CD4-positive, CD25-positive, alpha-beta regulatory T cell (primary cell): ENCODE data around the gene CYTH3. TPM values are rescaled to one million over a fixed set of nuclear protein-coding genes. Genes with fewer than 3 reads are reported as not detected.
"Not testable (repeated sequence)": the region's sequence is repeated elsewhere in the genome, so short reads cannot be mapped to it uniquely, and the experiment has no call there.

ENCODE experiments used
- ATAC-seq, 2 donors: fragments of 150-1000 bp; cut with Tn5 transposase; one replicate each; pipeline ENCODE4 v1.10.0; 2021; ENCODE audit warnings: low read depth in 2 of 2, moderate number of reproducible peaks in 2 of 2, moderate library complexity in 1 of 2
- DNase-seq, 3 donors: peaks; one replicate each; pipeline versions ENCODE4 v3.0.0 to v3.0.0-alpha.2; 2012 to 2022; ENCODE audit warnings: mixed read lengths in 1 of 3
- H3K27ac ChIP-seq: one replicate; pipeline ENCODE4 v1.7.0; 2013; ENCODE audit warnings: mild to moderate bottlenecking, low read length; ENCODE audit not compliant: insufficient read depth, poor library complexity, severe bottlenecking
- H3K27me3 ChIP-seq: one replicate; pipeline ENCODE4 v1.7.0; 2013; ENCODE audit warnings: low read length; ENCODE audit not compliant: control insufficient read depth, insufficient read depth
- H3K36me3 ChIP-seq: one replicate; pipeline ENCODE4 v1.7.0; 2013; ENCODE audit warnings: mild to moderate bottlenecking, low read length, moderate library complexity; ENCODE audit not compliant: control insufficient read depth, insufficient read depth
- H3K4me1 ChIP-seq: 2 replicates; pipeline ENCODE4 v1.7.0; 2013; ENCODE audit warnings: mild to moderate bottlenecking, low read length; ENCODE audit not compliant: insufficient read depth, control insufficient read depth, poor library complexity, severe bottlenecking
- H3K4me3 ChIP-seq: one replicate; pipeline ENCODE4 v1.7.0; 2013; ENCODE audit warnings: low read depth, mild to moderate bottlenecking, low read length, moderate library complexity
- H3K9me3 ChIP-seq, 2 experiments: 1 replicate in 1 of 2; 2 replicates in 1 of 2; pipeline ENCODE4 v1.7.0; 2013; ENCODE audit warnings: low read length in 2 of 2, mild to moderate bottlenecking in 1 of 2, moderate library complexity in 1 of 2; ENCODE audit not compliant: control insufficient read depth in 2 of 2
- H3K27ac Mint-ChIP-seq, 3 donors: one replicate each; pipeline ENCODE4 v1.8.0; 2020 to 2022; ENCODE audit warnings: mild to moderate bottlenecking in 3 of 3, mixed read lengths in 3 of 3, moderate library complexity in 2 of 3
- H3K27me3 Mint-ChIP-seq: one replicate; pipeline ENCODE4 v1.8.0; 2022; ENCODE audit warnings: mild to moderate bottlenecking, mixed read lengths
- H3K36me3 Mint-ChIP-seq: one replicate; pipeline ENCODE4 v1.8.0; 2020; ENCODE audit warnings: mixed read lengths
- H3K4me1 Mint-ChIP-seq, 4 donors: one replicate each; pipeline ENCODE4 v1.8.0; 2020 to 2022; ENCODE audit warnings: mixed read lengths in 4 of 4, mild to moderate bottlenecking in 1 of 4
- H3K4me3 Mint-ChIP-seq, 4 donors: one replicate each; pipeline ENCODE4 v1.8.0; 2020 to 2022; ENCODE audit warnings: mild to moderate bottlenecking in 4 of 4, mixed read lengths in 4 of 4, moderate library complexity in 3 of 4
- H3K9me3 Mint-ChIP-seq, 7 donors: one replicate each; pipeline ENCODE4 v1.8.0; 2020 to 2022; ENCODE audit warnings: mixed read lengths in 7 of 7, mild to moderate bottlenecking in 3 of 7, moderate library complexity in 2 of 7
- polyA plus RNA-seq, 4 donors: library from polyadenylated mRNA; unstranded; fragments of 300-500 nt; fragmentation: Illumina TruSeq; gene quantifications; one replicate each; pipeline ENCODE4 v1.2.3, GENCODE V29; 2021
- total RNA-seq: library from RNA; stranded (reverse); gene quantifications from one replicate; pipeline ENCODE4 v1.2.3, GENCODE V29; 2022

Gene CYTH3
- total and polyA plus RNA-seq, 5 donors from 2014 or later, result 1.4 to 14.3 (median 3.8) TPM

DNA sequence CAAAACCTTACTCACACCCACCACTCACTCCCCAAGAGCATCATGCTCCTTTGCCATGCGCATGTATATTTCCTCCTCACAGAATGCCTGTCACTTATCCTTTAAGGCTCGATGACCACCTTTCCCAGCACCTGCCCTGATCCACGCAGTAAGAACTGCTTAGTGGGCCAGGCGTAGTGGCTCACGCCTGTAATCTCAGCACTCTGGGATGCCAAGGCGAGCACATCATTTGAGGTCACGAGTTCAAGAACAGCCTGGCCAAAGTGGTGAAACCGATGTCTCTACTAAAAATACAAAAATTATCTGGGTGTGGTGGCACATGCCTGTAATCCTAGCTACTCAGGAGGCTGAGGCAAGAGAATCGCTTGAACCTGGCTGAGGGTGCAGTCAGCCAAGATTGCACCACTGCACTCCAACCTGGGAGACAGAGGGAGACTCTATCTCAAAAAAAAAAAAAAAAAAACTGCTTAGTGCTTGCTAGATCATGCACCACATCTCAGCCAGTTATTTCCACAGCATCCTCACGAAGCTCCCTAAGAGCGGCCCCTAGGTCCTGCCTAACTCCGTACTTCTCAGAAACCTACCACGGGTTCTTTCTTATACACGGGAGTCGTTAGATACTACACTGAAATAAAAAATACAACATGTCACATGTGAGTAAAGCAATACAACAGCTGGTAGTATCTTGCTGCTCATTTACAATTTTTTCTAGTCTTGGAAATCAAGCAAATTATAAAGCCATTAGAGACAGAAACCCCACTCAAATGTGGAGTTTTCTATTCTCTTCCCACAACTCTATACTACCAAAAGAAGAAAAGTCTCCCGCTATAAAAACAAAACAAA, 37.2 kb downstream of the CYTH3 start:
- peaks cover 9 to 40% (median 21%) of the 10 kb centered on the region in 4 donors for H3K4me1 Mint-ChIP-seq
- no peaks in the 10 kb centered on the region for H3K9me3 Mint-ChIP-seq
- peaks cover 4% of the 10 kb centered on the region for H3K27me3 Mint-ChIP-seq

DNA sequence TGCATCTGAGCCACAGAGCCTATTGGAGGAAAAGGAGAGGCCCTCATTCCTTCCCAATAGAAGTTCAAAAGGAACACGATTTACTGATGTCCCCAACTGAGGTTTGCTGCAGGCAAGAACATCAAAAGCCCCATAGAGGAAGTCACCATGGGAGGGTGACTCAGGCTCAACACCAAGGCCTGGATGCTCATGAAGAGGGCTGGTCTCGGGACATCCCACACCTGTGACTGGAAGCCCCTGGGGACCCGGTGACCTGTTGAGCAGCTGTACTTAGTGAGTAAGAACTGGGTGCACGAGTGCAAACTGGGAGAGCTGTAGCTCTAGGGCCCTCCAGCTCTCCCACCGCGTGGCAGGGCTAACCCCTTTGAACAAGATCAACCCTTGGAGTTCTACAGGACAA, 38.0 kb downstream of the CYTH3 start:
- Mint-ChIP-seq H3K4me1 (peaks cover 9 to 40% (median 20%) of the 10 kb centered on the region in 4 donors), H3K27me3 (peaks cover 4% of the 10 kb centered on the region), H3K36me3 (peaks cover 3% of the 10 kb centered on the region), H3K27ac (no peak overlapping the region), H3K4me3 (no peak overlapping the region), H3K9me3 (no peaks in the 10 kb centered on the region)
- DNase-seq (peak in 1 of 3 donors; percentile 12), ATAC-seq (peak; percentile 42 to 50)
- no peak overlapping the region for H3K27ac ChIP-seq
- peaks cover 16% of the 10 kb centered on the region for H3K4me1 ChIP-seq
- H3K4me3 ChIP-seq, result no peak overlapping the region
- no peaks in the 10 kb centered on the region for H3K36me3 ChIP-seq
- H3K9me3 ChIP-seq, result no peaks in the 10 kb centered on the region
- H3K27me3 ChIP-seq, result no peaks in the 10 kb centered on the region

More for the DNA sequence above, 37.2 kb downstream of the CYTH3 start:
- peaks cover 16% of the 10 kb centered on the region for H3K4me1 ChIP-seq
- Mint-ChIP-seq H3K27ac (no peak overlapping the region), H3K36me3 (peaks cover 3% of the 10 kb centered on the region), H3K4me3 (peak overlapping the region in 1 of 4 donors; percentile 46)
- no peak overlapping the region for H3K4me3 ChIP-seq
- H3K36me3 ChIP-seq, result no peaks in the 10 kb centered on the region
- no peak for ATAC-seq
- H3K27me3 ChIP-seq, result no peaks in the 10 kb centered on the region
- no peak overlapping the region for H3K27ac ChIP-seq
- H3K9me3 ChIP-seq, result no peaks in the 10 kb centered on the region
- DNase-seq, result no peak

DNA sequence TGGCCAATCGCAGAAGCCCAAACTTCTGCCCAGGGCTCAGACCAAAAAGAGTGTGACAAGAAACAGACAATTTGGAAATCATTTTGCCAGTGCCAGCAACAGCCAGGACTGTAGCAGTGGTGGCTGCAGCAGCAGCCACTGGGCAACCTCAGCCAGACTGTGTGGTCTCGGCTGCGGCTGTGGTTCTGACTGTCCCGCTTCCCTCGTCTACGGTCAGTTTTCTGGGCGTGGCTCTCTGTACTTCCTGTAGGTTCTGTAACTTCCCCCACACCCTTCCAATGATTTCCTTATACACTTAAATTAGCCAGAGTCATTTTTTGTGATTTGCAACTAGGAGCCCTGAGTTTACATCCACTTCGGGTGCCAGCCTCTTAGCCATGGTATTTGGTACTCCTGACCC, 39.9 kb downstream of the CYTH3 start:
- Histone ChIP-seq H3K36me3 (no peaks in the 10 kb centered on the region), H3K4me3 (no peak overlapping the region), H3K9me3 (no peaks in the 10 kb centered on the region), H3K4me1 (peaks cover 16% of the 10 kb centered on the region), H3K27me3 (no peaks in the 10 kb centered on the region), H3K27ac (no peak overlapping the region)
- DNase-seq, result no peak
- Mint-ChIP-seq H3K9me3 (no peaks in the 10 kb centered on the region), H3K27me3 (peaks cover 4% of the 10 kb centered on the region), H3K36me3 (peaks cover 3% of the 10 kb centered on the region), H3K4me1 (peaks cover 16 to 52% (median 28%) of the 10 kb centered on the region in 4 donors), H3K4me3 (peak overlapping the region in 2 of 4 donors; percentile 5 to 57), H3K27ac (peak overlapping the region in 2 of 3 donors; percentile 13 to 48)
- ATAC-seq, result no peak

DNA sequence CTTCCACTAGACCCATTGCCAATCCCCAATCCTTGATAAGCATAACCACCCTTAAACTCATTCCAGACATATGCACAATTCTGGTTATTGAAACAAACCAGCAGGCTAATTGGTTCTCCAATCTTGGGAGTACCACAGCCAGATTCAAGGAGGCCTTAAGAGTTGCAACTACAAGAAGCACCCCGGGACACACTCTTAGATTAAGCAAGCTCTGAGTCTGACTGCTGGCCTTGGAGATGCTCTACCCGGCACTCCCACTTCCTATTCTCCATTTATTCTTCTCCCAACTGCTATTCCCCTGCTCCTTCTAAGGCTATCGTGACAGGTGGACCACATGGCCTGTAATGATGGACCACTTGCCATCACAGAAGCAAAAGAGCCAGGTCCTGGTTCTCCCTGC, 40.3 kb downstream of the CYTH3 start:
- Mint-ChIP-seq H3K27ac (no peak overlapping the region), H3K36me3 (peaks cover 3% of the 10 kb centered on the region), H3K4me1 (peaks cover 16 to 52% (median 28%) of the 10 kb centered on the region in 4 donors), H3K9me3 (no peaks in the 10 kb centered on the region), H3K4me3 (peak overlapping the region in 1 of 4 donors; percentile 5), H3K27me3 (peaks cover 4% of the 10 kb centered on the region)
- no peak for DNase-seq
- H3K4me1 ChIP-seq, result peaks cover 16% of the 10 kb centered on the region
- H3K27me3 ChIP-seq, result no peaks in the 10 kb centered on the region
- ATAC-seq, result no peak
- no peaks in the 10 kb centered on the region for H3K9me3 ChIP-seq
- no peaks in the 10 kb centered on the region for H3K36me3 ChIP-seq
- H3K27ac ChIP-seq, result no peak overlapping the region
- no peak overlapping the region for H3K4me3 ChIP-seq

DNA sequence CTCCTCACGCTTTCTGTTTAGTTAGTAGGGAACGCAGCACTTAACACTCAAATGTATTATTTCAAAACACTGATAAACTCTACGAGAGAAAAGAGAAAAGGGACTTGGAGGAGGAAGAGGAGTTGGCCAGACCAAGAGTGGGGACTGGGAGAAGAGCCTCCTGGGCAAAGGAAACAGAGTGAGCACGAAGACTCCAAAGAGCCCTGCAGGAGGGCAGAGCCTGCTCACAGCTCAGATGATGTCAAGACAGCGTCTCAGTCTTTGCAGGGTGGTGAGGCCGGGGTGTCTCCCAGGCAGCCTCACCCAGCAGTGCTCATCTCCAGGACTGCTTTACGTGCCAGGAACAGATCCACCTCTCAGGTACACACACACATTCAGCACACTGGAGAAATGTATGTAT, 41.2 kb downstream of the CYTH3 start:
- H3K4me1 Mint-ChIP-seq, result peaks cover 16 to 52% (median 28%) of the 10 kb centered on the region in 4 donors
- Histone ChIP-seq H3K9me3 (no peaks in the 10 kb centered on the region), H3K4me1 (peaks cover 16% of the 10 kb centered on the region), H3K4me3 (no peak overlapping the region), H3K27ac (no peak overlapping the region), H3K27me3 (no peaks in the 10 kb centered on the region), H3K36me3 (no peaks in the 10 kb centered on the region)
- H3K27me3 Mint-ChIP-seq, result peaks cover 4% of the 10 kb centered on the region
- peak overlapping the region in 1 of 4 donors; percentile 34 for H3K4me3 Mint-ChIP-seq
- DNase-seq, result no peak
- ATAC-seq, result no peak
- H3K27ac Mint-ChIP-seq, result peak overlapping the region in 1 of 3 donors; percentile 16
- no peaks in the 10 kb centered on the region for H3K9me3 Mint-ChIP-seq
- H3K36me3 Mint-ChIP-seq, result peaks cover 3% of the 10 kb centered on the region

DNA sequence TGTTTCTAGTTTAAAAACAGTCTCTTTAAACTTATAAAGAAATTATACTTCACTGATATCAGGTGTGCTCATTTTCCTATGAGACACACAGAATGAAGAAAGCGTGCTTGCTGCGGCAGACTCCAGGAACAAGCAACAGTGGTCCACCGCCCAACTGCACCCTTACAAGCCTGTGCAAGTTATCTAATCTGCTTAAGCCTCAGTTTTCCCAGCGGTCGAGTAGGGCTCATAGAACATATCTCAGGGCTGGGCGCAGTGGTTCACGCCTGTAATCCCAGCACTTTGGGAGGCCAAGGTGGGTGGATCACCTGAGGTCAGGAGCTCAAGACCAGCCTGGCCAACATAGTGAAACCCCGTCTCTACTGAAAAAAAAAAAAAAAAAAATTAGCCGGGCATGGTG, 43.1 kb downstream of the CYTH3 start:
- not testable (repeated sequence) for ATAC-seq, H3K9me3 ChIP-seq, H3K36me3 ChIP-seq, H3K36me3 Mint-ChIP-seq, H3K27ac Mint-ChIP-seq, H3K9me3 Mint-ChIP-seq, H3K27me3 ChIP-seq, DNase-seq, H3K27me3 Mint-ChIP-seq, H3K4me3 ChIP-seq, H3K4me3 Mint-ChIP-seq, H3K27ac ChIP-seq
- H3K4me1 ChIP-seq, result peaks cover 15% of the 10 kb centered on the region
- peaks cover 16 to 50% (median 30%) of the 10 kb centered on the region in 4 donors for H3K4me1 Mint-ChIP-seq

DNA sequence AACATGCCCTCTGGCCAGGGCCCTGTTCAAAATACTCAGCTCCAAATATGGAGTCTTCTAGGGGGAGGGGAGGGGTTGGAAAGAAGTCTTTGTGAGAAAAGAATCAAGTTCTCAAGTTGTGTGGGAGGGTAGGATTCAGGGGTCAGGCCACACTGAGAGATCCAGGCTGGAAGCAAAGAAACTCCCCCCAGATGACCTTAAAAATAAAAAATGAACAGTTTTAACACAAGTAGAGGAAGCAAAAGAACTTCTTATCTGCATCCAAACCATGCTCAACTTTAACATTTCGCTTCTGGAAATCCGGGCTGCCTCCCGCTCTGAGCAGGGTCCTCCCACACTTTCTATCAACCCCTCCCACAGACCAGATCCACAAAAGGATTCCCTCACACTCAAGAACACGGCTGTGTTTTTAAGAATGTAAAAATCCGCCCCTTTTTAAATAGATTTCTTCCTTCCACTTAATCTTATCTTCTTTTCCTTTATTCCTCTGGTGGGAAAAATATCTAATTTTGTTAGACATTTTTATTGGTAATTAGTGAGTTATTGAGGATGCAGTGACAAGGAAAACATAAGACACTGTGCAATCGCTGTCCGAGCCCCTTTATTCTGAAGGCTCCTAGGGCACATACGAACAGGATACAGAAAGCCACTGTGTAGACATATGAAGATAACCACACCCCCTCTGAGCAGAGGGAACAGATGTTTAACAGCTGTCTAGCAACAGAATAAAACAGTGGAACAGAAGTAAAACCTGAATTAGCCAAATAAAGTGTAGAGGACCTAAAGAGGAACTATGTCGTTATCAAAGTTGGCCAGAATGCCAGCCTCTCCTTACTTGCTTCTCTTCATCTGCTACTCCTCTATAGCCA, 43.8 kb downstream of the CYTH3 start:
- DNase-seq (no peak), ATAC-seq (peak; percentile 52 to 53)
- Mint-ChIP-seq H3K27ac (peak overlapping the region in 2 of 3 donors; percentile 43 to 45), H3K9me3 (no peaks in the 10 kb centered on the region), H3K4me1 (peaks cover 16 to 43% (median 26%) of the 10 kb centered on the region in 4 donors), H3K4me3 (peak overlapping the region in 1 of 4 donors; percentile 28), H3K27me3 (peaks cover 4% of the 10 kb centered on the region), H3K36me3 (peaks cover 3% of the 10 kb centered on the region)
- H3K36me3 ChIP-seq, result no peaks in the 10 kb centered on the region
- no peaks in the 10 kb centered on the region for H3K9me3 ChIP-seq
- no peaks in the 10 kb centered on the region for H3K27me3 ChIP-seq
- no peak overlapping the region for H3K4me3 ChIP-seq
- peaks cover 11% of the 10 kb centered on the region for H3K4me1 ChIP-seq
- H3K27ac ChIP-seq, result no peak overlapping the region
